D721Med (cell line): ENCODE measurements around the gene LDLRAD4.

Source experiments
- DNase-seq: peaks from one replicate; pipeline ENCODE4 v3.0.0; 2011; ENCODE audit warnings: low spot score; ENCODE audit not compliant: insufficient read length
- FAIRE-seq: peaks from 2 replicates; lab custom pipeline; 2011; peaks lifted over from hg19 to GRCh38; lab: Jason Lieb, UNC
- CTCF ChIP-seq: IDR thresholded peaks from 2 replicates; pipeline ENCODE4 v1.5.1; 2012; ENCODE audit warnings: mild to moderate bottlenecking, control low read depth; ENCODE audit not compliant: insufficient read depth; ENCODE audit errors: missing control alignments

LDLRAD4 gene

GRCh38 chr18:13520306-13520705 lies 301.7 kb downstream of the LDLRAD4 start:
- DNase-seq (no peak), FAIRE-seq (no peak)
- no peak for TF ChIP-seq CTCF

GRCh38 chr18:13520741-13521140 lies 302.2 kb downstream of the LDLRAD4 start:
- TF ChIP-seq CTCF, result no peak
- no peak for FAIRE-seq
- no peak for DNase-seq

GRCh38 chr18:13521418-13521817 lies 302.9 kb downstream of the LDLRAD4 start:
- FAIRE-seq (no peak), DNase-seq (no peak)
- no peak for TF ChIP-seq CTCF

GRCh38 chr18:13522256-13522655 lies 303.7 kb downstream of the LDLRAD4 start:
- DNase-seq, result no peak
- no peak for TF ChIP-seq CTCF
- FAIRE-seq, result no peak

GRCh38 chr18:13522861-13523660 lies 304.5 kb downstream of the LDLRAD4 start:
- DNase-seq, result no peak
- TF ChIP-seq CTCF, result no peak
- no peak for FAIRE-seq

GRCh38 chr18:13524054-13524453 lies 305.5 kb downstream of the LDLRAD4 start:
- FAIRE-seq (peak; percentile 16), DNase-seq (no peak)
- no peak for TF ChIP-seq CTCF

GRCh38 chr18:13524811-13525210 lies 306.3 kb downstream of the LDLRAD4 start:
- DNase-seq (no peak), FAIRE-seq (no peak)
- TF ChIP-seq CTCF, result no peak
